HFF-Myc (cell line): ENCODE results near the gene TOM1L2.

ENCODE experiments used
- DNase-seq: peaks from one replicate; pipeline ENCODE4 v3.0.0-alpha.2; 2011; ENCODE audit warnings: low read depth; ENCODE audit errors: extremely low read depth
- H3K4me3 ChIP-seq: replicated peaks from 2 replicates; pipeline ENCODE4 v1.5.1; 2011; ENCODE audit warnings: low read depth, mild to moderate bottlenecking, control low read depth, low read length
- CTCF ChIP-seq: IDR thresholded peaks from 2 replicates; pipeline ENCODE4 v1.5.1; 2012; ENCODE audit warnings: mild to moderate bottlenecking, low read depth, low read length, control low read depth; ENCODE audit errors: missing control alignments

The TOM1L2 gene

GRCh38 chr17:17830740-17831207 lies 141.4 kb downstream of the TOM1L2 start:
- TF ChIP-seq CTCF = no peak
- DNase-seq = no peak
- no peak overlapping the region for H3K4me3 ChIP-seq

GRCh38 chr17:17830269-17830567 lies 142.0 kb downstream of the TOM1L2 start:
- DNase-seq = no peak
- no peak overlapping the region for H3K4me3 ChIP-seq
- TF ChIP-seq CTCF = no peak

DNA sequence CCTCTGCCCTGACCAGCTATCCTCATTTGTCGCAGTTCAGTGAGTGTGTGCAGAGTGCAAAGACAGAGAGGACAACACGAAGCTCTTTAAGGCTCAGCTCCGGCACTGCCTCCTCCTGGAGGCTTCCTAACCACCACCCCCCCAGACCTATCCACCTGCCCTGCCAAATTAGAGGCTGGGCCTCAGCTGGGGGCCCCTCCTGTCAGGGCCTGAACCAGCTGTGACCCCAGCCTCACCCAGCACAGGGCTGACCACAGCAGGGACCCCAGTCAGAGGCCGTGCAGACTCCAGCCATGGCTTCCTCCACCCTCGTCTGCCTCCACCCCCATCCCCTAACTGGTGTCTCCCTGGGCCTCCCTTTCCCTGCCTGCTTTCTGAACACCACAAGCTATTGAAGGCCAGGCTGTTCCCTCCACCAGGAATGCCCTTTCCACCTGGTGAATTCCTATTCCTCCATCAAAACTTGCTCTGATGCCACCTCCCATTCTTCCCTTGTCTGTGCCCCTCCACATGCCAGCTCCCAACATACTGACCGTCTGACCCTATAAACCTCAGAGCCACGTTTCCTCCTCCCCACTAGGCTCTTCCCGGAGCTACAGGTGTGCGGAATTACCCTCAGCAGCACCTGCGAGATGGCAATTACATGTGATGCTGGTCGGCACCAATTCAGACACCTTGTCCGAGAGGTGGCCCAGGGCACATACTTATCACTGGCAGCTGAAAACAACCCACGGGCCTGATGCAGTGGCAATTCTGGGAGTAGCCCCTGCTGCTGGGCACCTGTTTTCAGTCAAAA lies 144.2 kb downstream of the TOM1L2 start:
- H3K4me3 ChIP-seq = no peak overlapping the region
- no peak for TF ChIP-seq CTCF

GRCh38 chr17:17826942-17827785 lies 145.0 kb downstream of the TOM1L2 start:
- TF ChIP-seq CTCF = no peak
- DNase-seq = no peak
- no peak overlapping the region for H3K4me3 ChIP-seq

More for the DNA sequence above, 144.2 kb downstream of the TOM1L2 start:
- DNase-seq = no peak

- no peak overlapping the region for H3K4me3 ChIP-seq
- no peak for DNase-seq
- no peak for TF ChIP-seq CTCF
Measured at GRCh38 chr17:17826342-17826713, 145.9 kb downstream of the TOM1L2 start.

- DNase-seq = no peak
- H3K4me3 ChIP-seq = no peak overlapping the region
- no peak for TF ChIP-seq CTCF
Measured at GRCh38 chr17:17824783-17825614, 147.2 kb downstream of the TOM1L2 start.
